SKM-1 treated with dmso at 0.1 percent for 144 hours (cell line): ENCODE data around the gene RASA3.
"Not testable (repeated sequence)": the region's sequence is repeated elsewhere in the genome, so short reads cannot be mapped to it uniquely, and the experiment has no call there.

Experiments
- DNase-seq: peaks from one replicate; lab custom pipeline; 2025; ENCODE audit not compliant: unreplicated experiment; lab: John Stamatoyannopoulos, UW

RASA3 gene

DNA sequence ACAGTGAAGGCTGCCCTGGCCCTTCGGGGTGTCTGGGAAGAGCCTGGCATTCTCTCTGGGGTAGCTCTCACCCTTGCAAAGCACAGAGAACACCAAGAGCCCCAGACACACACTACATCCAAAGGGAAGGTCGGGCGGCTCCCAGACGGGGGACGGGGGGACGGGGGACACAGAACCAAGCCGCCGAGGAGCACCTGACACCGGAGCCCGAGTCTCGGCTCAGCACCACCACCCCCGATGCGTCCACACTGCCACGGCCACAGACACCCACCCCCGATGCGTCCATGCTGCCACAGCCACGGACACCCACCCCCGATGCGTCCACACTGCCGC lies 29.2 kb downstream of the RASA3 start:
- DNase-seq: not testable (repeated sequence)

DNA sequence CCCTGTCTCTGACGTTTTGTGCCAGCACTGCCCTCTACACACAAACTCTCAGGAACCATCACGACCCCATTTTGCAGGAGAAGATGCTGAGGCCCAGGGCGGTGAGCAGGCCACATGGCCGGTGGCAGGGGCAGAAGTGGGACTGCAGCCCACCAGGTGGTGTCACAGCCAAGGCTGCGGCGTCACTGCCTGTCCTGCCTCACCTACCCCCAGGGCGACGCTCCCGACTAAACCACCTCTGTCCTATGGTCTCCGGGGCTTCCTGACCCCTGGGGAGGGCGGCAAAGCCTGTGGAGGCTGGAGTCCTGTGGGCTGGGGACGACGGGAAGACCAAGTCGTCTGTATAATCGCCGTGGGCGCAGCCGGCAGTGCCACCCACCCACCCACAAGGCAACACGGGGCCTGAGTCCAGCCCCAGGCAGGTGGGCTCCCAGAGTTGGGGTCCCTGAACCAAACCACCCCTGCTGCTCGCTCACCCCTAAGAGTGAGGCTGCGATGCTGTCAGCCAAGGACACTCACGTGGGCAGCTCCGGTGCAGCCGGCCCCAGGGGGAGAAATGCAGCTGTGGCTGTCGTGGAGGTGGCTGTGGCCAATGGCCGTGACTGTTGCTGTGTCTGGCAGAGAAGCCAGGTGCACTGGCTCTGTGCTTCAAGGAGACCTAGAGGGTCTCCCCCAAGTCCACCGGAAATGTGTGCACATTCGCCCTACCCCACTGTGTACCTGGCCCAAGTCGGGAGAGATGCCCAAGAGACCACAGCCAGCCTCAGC lies 29.7 kb downstream of the RASA3 start:
- no peak for DNase-seq

DNA sequence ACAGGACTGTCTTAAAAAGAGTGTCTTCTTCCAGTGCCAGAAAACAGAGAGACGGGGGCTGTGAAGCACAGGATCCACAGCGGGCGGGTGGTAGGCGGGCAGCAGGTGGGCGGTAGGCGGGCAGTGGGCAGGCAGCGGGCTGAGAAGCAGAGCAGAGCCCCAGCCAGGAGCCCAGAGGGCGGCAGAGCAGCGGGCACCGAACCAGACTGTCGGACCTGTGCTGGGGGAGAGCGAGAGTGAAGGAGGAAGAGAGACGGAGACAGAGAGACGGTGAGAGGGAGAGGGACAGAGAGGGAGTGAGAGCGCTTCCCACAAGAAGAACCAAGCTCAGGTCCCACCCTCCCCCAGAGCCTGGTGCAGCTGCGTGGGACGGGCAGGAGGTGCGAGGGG lies 30.3 kb downstream of the RASA3 start:
- DNase-seq: no peak

DNA sequence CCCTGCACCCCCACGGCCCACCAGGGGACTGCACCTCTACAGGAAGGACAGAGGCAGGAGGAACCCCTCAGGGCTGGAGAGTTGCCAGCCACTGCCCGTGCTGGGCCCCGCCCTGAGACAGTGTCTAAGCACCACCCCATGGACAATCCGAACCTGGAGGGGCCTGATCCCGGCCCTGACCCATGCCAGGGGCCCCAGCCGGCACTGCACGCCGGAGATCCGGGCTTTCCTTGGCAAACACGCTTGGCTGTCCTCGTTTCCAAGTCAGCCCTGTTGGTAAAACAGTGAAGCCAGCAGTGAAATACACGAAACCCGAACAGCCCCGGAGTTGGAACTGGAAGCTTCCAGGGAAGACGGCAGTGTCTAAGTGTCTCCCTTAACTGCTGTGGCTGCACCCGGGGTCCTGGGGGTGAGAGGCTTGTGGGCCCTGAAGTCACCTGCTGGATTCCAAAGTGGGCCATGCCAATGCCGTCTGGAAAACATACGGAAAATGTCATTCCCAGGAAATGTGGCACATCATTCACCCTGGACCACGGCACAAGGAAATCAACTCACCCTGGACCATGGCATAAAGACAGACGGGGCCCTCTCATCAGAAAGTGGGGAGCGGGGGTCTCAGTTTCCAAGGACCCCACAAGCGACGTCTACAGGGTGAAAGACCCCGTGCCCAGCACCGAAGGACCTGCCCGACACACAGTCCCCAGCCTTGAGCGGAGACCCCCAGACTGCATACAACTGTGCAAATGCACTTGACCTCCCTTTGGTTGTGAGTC lies 30.9 kb downstream of the RASA3 start:
- no peak for DNase-seq

DNA sequence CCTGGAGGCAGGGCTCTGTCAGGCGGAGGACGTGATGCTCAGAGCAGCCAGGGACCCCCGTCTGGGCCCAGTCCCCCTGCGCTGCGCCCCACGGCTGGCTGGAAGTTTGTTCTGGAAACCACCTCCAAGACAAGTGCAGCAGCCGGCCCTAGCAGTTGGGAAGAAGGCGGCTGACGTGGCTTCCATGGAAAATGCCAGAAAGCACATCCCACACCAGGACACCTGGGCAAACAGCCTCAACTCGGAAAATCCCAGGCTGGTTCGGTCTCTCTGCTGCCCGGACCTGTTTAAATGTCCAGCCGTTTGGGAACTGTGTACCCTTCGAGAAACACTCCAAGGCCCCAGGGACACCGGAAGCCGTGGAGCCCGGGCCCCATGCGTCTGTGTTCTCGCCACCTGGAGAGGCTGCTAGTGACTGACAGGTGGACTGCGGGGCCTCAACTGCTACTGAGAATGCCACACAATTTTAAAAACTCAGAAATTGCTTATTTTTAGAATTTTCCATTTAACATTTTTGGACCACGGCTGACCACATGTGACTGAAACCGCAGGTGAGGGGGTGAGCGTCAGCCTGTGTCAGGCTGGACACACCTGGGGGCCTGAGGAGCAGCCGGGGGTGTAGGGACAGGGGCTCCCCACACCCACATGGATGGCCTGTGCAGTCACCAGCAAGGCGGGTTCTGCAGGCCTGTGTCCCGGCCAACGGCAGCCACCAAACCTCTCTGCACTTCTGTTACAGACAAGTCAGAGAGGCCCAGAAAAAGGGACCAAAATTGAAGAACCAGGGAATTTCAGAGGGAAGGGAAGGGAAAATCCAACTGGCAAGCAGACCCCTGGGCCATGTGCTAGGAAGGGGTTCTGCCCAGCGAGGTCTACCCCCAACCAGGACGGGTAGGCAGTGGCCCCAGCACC lies 31.7 kb downstream of the RASA3 start:
- DNase-seq: no peak

DNA sequence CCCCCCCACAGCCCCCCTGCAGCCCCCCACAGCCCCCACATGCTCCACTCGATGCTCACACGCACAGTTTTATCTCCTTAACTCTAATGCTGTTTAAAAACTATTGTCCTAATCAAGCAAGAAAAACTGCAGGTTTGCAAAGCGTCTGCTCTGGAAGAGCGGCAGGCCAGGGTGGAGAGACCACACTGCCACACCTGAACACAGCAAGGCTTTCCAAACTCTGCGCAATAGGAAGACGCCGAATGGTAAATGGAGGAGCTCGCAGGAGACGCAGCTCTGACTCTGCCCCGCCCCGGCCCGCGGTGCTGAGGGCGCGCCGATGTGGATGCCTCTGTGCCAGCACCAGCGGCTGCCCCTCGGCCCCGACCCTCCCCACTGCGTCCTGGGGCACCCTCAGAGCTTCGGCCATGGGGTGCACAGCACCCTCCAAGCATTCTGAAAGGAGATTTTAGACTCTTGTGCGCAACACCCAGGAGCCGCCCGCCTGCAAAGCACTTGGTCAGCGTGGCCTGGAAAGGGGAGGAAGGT lies 32.4 kb downstream of the RASA3 start:
- no peak for DNase-seq

DNA sequence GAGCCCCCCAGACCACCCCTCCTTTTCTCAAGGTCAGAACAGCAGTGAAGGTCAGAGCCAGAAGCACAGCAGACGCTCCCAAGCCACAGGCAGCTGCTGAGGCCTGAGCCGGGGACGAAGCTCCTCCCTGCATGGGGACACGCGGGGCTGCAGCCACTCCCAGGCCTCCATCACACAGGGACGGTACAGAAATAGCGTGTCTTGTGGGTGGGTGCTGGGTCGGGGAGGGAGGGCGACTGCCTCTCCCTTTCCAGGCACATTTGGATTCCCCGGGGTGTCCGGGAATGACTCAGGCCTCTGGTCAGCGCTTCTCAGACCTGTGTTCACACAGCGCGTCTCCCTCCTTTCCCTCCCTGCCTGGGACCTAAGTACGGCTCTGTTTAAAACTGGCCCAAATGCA lies 33.2 kb downstream of the RASA3 start:
- no peak for DNase-seq

DNA sequence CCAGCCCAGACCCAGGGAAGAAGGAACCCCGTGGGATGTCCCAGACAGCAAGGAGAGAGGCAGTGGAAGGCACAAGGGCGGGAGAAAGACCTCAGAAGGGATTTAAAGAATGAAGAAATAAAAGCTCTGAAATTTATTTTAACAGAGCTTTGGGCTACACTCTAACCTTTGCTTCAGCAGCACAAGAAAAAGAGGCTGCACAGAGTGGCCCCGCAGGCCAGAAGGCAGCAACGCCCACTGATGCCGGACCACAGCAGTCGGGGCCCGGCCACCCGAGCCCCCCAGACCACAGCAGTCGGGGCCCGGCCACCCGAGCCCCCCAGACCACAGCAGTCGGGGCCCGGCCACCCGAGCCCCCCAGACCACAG lies 33.8 kb downstream of the RASA3 start:
- not testable (repeated sequence) for DNase-seq

DNA sequence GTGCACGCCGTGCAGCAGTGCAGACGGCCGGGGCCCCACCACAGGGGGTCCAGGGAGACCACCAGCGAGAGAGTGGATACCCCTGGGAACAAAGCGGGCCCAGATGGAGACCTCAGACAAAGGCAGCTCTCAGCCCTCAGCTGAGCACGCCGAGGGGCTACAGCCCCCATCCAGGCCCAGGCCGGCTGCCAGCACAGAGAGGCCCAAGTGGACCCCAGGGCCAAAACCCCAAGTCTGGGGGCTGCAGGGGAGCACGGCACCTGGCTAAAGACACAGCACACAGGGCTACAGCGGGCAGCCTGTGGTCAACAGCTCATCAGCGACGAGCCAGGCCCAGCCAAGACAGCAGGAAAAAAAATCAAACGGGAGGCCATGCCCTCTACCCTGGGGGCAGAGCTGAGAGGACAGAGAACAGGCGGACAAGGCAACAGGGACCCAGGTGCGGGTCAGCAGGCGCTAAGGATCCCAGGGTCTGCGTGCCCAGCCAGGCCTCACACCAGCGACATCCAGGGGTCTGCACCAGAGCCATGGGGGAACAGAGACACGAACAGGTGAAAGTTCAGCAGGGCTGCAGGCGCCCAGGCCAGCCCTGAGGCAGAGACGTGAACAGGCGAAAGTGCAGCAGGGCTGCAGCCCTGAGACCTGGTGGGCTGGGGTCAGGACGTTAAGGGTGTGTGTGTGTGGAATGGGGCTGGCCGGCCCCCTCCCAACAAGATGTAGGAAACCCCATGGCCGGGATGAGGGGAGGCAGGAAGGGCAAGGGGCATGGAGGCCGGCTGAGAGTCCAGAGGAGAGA lies 34.3 kb downstream of the RASA3 start:
- DNase-seq: no peak

DNA sequence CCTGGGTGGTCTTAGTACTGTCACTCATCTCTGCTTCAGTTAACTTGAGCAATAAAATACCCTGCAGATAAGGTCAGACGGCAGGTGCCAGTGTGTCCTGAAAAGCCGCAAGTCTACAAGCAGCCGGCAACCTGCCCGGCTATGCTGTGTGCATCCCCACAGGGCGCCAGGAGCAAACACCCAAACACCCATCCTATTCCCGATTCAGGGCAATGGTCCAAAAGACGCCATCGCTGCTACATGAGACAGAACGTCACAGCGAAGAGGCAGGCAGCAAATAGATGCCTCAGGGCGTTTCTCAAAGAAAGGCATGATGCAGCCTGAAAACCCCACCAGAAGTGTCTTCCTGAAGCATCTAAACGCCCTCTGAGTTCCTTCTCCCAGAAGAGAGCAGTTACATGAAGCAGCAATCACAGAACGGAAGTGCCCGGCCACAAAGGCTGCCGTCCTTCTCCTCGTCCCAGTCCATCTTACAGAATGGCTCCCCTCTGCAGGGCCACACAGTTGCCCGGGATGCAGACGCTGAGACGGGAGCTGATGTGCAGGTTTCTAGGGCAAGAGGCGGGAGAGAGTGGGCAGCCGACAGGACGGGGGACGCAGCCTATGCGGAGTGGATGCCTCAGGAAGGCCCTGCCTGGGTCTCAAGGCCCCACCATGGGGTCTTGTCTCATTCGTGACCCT lies 35.1 kb downstream of the RASA3 start:
- no peak for DNase-seq

DNA sequence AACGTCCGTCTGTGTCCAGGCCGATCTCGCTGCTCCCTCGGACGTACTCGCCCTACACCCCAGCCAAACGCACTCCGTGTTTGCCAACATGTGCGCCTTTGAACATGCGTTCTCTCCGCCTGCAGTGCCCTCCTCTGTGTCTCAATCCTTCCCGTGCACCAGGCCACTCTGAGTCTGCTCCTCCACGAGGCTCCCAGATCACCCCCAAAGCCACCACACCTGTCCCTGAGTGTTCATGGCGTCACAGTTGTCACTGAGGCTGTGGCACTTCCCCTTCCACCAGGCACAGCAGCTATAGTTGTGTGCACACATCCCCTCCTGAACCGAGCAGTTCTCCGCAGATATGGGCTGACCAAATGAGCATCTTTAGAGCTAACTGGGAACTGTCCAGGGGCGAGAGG lies 35.6 kb downstream of the RASA3 start:
- DNase-seq: no peak

DNA sequence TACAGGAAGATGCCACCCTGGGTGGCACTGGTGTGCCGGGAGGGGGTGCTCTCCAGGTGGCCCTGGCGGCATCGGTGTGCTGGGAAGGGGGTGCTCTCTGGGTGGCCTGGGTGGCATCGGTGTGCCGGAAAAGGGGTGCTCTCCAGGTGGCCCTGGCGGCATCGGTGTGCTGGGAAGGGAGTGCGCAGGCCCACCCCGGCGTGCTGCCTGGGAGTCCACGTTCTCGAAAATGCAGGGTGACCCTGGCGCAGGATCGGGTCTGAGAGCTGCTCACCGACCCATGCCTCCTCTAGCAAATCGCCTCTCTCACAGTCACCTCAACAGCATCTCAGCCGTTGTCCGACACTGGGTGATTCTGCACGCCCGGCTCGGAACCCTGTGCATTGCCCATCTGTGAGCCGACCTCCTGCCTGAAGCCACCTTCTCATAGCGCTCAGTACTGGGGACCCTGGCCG lies 36.4 kb downstream of the RASA3 start:
- DNase-seq: no peak

DNA sequence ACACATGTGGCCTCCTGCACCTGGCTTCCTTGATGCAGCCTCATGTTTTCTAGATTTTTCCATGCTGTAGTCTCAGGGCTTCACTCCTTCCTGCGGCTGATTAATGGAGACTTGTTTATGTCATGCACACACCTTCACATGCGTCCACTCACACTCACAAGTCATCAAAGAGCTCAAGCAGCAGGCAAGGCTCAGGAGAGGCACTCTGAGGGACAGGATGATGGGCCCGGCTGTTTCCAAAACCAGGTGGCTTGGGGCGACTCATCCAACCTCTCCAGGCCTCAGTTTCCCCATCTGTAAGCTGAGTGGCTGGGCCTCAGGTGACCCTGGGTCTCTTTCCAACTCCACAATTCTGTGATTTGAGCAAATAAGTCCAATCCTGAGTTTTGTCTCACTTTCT lies 36.9 kb downstream of the RASA3 start:
- no peak for DNase-seq

DNA sequence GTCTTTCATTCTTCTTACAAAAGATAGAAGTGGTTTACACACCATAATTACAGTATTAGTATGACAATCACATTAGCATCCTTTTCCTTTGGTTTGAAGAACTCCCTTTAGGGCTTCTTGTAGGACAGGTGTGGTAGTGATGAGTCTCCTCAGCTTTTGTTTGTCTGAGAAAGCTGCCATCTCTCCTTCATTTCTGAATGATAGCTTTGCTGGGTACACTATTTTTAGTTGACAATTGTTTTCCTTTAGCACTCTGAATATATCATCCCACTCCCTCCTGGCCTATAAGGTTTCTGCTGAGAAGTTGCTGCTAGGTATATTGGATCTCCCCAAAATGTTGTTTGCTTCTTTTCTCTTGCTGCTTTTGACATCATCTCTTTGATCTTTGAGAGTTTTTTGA lies 39.3 kb downstream of the RASA3 start:
- no peak for DNase-seq

DNA sequence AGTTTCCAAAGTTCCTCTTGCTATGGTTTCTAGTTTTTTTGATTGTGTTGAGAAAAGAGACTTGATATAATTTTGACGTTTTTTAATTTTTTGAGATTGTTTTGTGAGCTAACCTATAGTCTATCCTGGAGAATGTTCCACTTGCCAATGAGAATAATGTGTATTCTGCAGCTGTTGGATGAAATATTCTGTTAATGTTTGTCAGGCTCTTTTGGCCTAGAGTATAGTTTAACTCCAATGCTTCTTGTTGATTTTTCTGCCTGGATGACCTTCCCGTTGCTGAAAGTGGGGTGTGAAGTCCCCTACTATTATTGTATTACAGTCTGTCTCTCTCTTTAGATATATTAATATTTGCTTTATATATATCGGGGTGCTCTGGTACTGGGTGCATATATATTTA lies 40.0 kb downstream of the RASA3 start:
- no peak for DNase-seq

DNA sequence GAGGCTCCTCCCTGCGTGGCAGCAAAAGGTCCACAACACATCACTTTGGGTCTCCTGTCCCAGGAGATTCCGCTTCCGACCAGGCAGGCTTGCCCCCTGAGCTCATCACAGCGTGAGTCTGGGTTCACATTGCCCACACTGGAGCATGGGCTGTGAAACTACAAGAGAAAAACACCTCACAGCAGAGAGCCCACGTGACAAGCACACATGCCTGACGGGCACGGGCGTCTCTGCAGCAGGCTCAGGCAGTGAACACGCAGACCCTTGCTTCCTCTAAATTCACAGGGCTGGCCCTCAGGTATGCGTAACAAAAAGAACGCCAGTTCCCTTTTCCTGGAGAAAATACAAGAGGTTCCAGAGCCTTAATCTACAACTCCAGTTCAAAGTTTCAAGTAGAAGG lies 41.9 kb downstream of the RASA3 start:
- DNase-seq: no peak

DNA sequence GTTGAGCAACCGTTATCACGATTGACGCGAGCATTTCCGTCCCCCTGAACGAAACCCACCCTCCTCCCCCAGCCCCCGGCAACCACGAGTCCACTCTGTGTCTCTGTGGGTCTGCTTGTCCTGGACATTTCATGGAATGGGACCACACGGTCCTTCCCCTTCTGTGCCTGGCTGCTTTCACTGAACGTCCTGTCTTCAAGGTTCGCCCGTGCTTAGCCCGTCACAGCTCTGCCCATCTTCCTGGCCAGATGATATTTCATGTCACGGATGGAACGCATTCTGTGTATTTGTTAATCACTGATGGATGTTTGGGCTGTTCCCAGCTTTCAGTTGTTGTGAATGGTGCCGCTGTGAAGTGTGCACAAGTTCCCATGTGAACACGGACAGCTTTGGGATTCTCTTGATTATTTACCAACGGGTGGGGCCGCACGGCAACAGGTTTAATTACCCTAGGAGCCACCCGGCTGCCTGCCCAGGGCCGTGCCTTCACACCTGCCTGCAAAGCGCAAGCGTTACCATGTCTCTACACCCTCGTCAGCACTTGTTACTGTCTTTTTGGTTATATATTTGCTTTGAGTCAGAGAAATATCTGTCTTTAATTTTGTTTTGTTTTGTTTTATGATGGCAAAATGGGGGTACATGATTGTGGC lies 42.5 kb downstream of the RASA3 start:
- DNase-seq: no peak

DNA sequence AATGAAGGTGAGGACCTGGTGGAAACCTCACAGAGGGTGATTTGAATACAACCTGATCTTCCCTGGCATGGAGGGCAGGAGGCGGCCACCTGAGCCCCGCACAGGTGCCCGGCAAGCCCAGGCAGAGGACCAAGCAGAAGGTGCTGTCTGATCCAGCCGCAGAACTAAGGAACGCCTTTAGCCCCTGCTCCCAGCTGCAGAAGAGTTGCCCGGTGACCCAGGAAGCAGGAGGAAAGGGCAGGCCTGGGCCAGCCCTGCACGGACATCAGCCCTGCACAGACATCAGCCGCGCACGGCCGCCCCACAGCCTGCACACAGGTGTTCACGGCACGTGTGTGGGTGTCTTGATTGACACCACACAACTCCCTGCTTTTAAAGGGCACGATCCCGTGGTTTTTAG lies 43.1 kb downstream of the RASA3 start:
- no peak for DNase-seq

DNA sequence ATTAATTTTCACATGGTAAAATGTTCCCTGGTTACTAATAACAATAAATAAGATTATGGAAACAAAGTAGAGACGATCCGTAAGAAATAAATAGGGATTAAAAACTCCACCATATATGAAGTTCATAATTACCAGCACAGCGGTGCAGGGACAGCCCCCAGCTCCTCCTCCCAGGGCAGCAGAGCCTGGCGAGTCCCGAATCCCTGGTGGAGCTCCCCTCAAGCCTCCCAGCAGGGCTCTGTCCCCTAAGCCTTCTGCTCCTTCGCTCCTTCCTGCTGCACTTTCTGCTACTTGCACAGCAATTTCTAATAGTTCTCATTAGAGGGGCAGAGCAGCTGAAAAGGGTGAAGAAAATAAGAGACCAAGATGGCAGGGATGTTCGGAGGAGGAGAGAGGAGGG lies 43.6 kb downstream of the RASA3 start:
- no peak for DNase-seq

DNA sequence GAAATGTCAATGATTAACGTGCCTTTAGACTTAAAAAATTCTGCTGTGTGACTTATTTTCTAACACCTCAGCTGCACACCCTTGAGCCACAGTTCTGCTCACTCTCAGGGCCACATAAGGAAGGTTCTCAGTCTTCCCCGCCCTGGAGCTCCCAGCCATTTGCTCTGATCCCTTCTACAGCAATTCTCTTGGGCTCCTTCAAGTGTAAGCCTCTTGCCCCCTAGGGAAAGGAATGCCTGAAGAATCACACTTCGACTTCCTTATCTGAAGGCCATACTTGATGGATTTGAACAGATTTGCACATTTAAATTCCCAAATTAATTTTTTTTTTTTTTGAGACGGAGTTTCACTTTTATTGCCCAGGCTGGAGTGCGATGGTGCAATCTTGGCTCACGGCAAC lies 44.2 kb downstream of the RASA3 start:
- DNase-seq: no peak
